Measurements from ENCODE around the gene P2RY11. TPM values are rescaled to one million over a fixed set of nuclear protein-coding genes. Genes with fewer than 3 reads are reported as not detected.

Gene P2RY11
- total RNA-seq, 1 donor from 2014 or later, result 42.6 TPM

- H3K4me3 Mint-ChIP-seq, result no peak overlapping the region
- DNase-seq (no peak), ATAC-seq (ENCODE audit: low read depth) (no peak)
- TF ChIP-seq CTCF (IDR thresholded peaks at IDR 0.05), result no peak
- H3K27ac Mint-ChIP-seq, result no peak overlapping the region
- H3K36me3 Mint-ChIP-seq (ENCODE audit: low read depth), result peaks cover 29% of the 10 kb centered on the region
- POLR2A ChIA-PET, result interaction anchor here (0.7 to 1.3 kb wide), 3 partner anchors 9 to 118 kb away, joined by 3 to 7 read pairs (median 5); partner anchors contain the start of gene P2RY11
- no peaks in the 10 kb centered on the region for H3K9me3 Mint-ChIP-seq
- CTCF ChIA-PET, result interaction anchor here (1.0 to 2.7 kb wide), 4 partner anchors 8 to 129 kb away, joined by 3 to 11 read pairs (median 5); no protein-coding TSS in a partner anchor
- peaks cover 29% of the 10 kb centered on the region for H3K4me1 Mint-ChIP-seq
- no peaks in the 10 kb centered on the region for H3K27me3 Mint-ChIP-seq
- intact Hi-C loops (cut with micrococcal nuclease), result loop anchor here (1.0 to 5.0 kb wide), 3 partner anchors 24 to 130 kb away; partner anchors contain the start of gene SHFL
Observed at GRCh38 chr19:10120538-10121189, 9.2 kb downstream of the P2RY11 start.

- Mint-ChIP-seq H3K4me1 (peaks cover 37% of the 10 kb centered on the region), H3K36me3 (ENCODE audit: low read depth) (peaks cover 17% of the 10 kb centered on the region), H3K4me3 (no peak overlapping the region), H3K27me3 (no peaks in the 10 kb centered on the region), H3K9me3 (no peaks in the 10 kb centered on the region), H3K27ac (no peak overlapping the region)
- ChIA-PET CTCF (interaction anchor here (0.7 to 2.7 kb wide), 3 partner anchors 9 to 128 kb away, joined by 3 to 11 read pairs (median 4); partner anchors contain the start of gene P2RY11), POLR2A (interaction anchor here (0.6 to 1.5 kb wide), 7 partner anchors 9 to 333 kb away, joined by 3 to 16 read pairs (median 6); partner anchors contain the start of genes PPAN and TYK2)
- DNase-seq (no peak), ATAC-seq (ENCODE audit: low read depth) (no peak)
- intact Hi-C loops (cut with micrococcal nuclease), result loop anchor here (5.0 kb wide), 1 partner anchor 35 kb away; the partner anchor contains the start of gene SHFL
- TF ChIP-seq CTCF (IDR thresholded peaks at IDR 0.05), result no peak
Observed at GRCh38 chr19:10122045-10122444, 10.6 kb downstream of the P2RY11 start.

- ChIA-PET POLR2A (no interaction called here), CTCF (no interaction called here)
- peaks cover 28% of the 10 kb centered on the region for H3K4me1 Mint-ChIP-seq
- H3K4me3 Mint-ChIP-seq, result no peak overlapping the region
- TF ChIP-seq CTCF (IDR thresholded peaks at IDR 0.05), result no peak
- H3K36me3 Mint-ChIP-seq (ENCODE audit: low read depth), result peaks cover 4% of the 10 kb centered on the region
- H3K27me3 Mint-ChIP-seq, result no peaks in the 10 kb centered on the region
- no peak overlapping the region for H3K27ac Mint-ChIP-seq
- ATAC-seq (ENCODE audit: low read depth), result no peak
- no peaks in the 10 kb centered on the region for H3K9me3 Mint-ChIP-seq
- intact Hi-C loops (cut with micrococcal nuclease), result loop anchor here (5.0 kb wide), 1 partner anchor 37 kb away; the partner anchor contains the start of gene SHFL
- DNase-seq, result no peak
Observed at GRCh38 chr19:10124429-10124828, 12.9 kb downstream of the P2RY11 start.

- no peak for DNase-seq
- ChIA-PET CTCF (no interaction called here), POLR2A (interaction anchor here (0.6 to 1.2 kb wide), 3 partner anchors 15 to 754 kb away, joined by 3 to 8 read pairs (median 5); partner anchors contain the start of gene P2RY11)
- TF ChIP-seq CTCF (IDR thresholded peaks at IDR 0.05), result no peak
- H3K9me3 Mint-ChIP-seq, result no peaks in the 10 kb centered on the region
- H3K27ac Mint-ChIP-seq, result peak overlapping the region; percentile 53
- peaks cover 17% of the 10 kb centered on the region for H3K4me1 Mint-ChIP-seq
- H3K36me3 Mint-ChIP-seq (ENCODE audit: low read depth), result no peaks in the 10 kb centered on the region
- no peak overlapping the region for H3K4me3 Mint-ChIP-seq
- intact Hi-C loops (cut with micrococcal nuclease), result loop anchor here (2.0 kb wide), 1 partner anchor 69 kb away; the partner anchor contains the start of gene DNMT1
- no peaks in the 10 kb centered on the region for H3K27me3 Mint-ChIP-seq
- ATAC-seq (ENCODE audit: low read depth), result peak; percentile 83
Observed at GRCh38 chr19:10126213-10126639, 14.7 kb downstream of the P2RY11 start.

- intact Hi-C loops (cut with micrococcal nuclease), result no loop called here
- ATAC-seq (ENCODE audit: low read depth), result no peak
Observed at GRCh38 chr19:10132905-10133304, 21.4 kb downstream of the P2RY11 start.

More at GRCh38 chr19:10132905-10133304, 21.4 kb downstream of the P2RY11 start:
- H3K9me3 Mint-ChIP-seq, result no peaks in the 10 kb centered on the region
- DNase-seq, result no peak
- ChIA-PET CTCF (no interaction called here), POLR2A (no interaction called here)
- TF ChIP-seq CTCF (IDR thresholded peaks at IDR 0.05), result no peak
- no peak overlapping the region for H3K4me3 Mint-ChIP-seq
- H3K36me3 Mint-ChIP-seq (ENCODE audit: low read depth), result peaks cover 46% of the 10 kb centered on the region
- H3K4me1 Mint-ChIP-seq, result no peaks in the 10 kb centered on the region
- no peak overlapping the region for H3K27ac Mint-ChIP-seq
- no peaks in the 10 kb centered on the region for H3K27me3 Mint-ChIP-seq
